HT-29 (cell line): ENCODE data around the gene ZNF211. TPM values are rescaled to one million over a fixed set of nuclear protein-coding genes. Genes with fewer than 3 reads are reported as not detected.

Experiments used
- DNase-seq: peaks from one replicate; pipeline ENCODE4 v3.0.0-alpha.2; 2015; ENCODE audit warnings: low spot score
- total RNA-seq: library from RNA; depleted of rRNA; stranded (reverse); fragments of >200 nt; shearing (Covaris generic); gene quantifications from 2 replicates; pipeline ENCODE4 v1.2.3, GENCODE V29; 2014; rRNA removed

The ZNF211 gene
- total RNA-seq = 2.7 and 8.1 TPM in 2 replicates

GRCh38 chr19:57632987-57633831 is at the start of gene ZNF211:
ZNF211 (plus strand) TSS chr19:57633168; CDS start chr19:57633347, 179 bp downstream.
- DNase-seq = peak; percentile 98

GRCh38 chr19:57583521-57584416 is 49.2 kb upstream of the ZNF211 start, which contains the start of gene ZIK1:
ZIK1 (plus strand) TSS chr19:57584145; CDS start chr19:57584357, 212 bp downstream.
- DNase-seq = no peak

- DNase-seq = no peak
These were observed 45.4 kb upstream of the ZNF211 start for GRCh38 chr19:57587529-57587928.

- DNase-seq = no peak
These were observed 33.6 kb upstream of the ZNF211 start for GRCh38 chr19:57599377-57599760.

- peak; percentile 87 for DNase-seq
These were observed 33.1 kb upstream of the ZNF211 start, which contains the start of gene ZNF530 for GRCh38 chr19:57599761-57600383. ZNF530 (plus strand) TSS chr19:57599885; CDS start chr19:57604346, 4,461 bp downstream.

- DNase-seq = no peak
These were observed 26.0 kb upstream of the ZNF211 start for GRCh38 chr19:57606931-57607330.

- DNase-seq = no peak
These were observed 21.9 kb upstream of the ZNF211 start for GRCh38 chr19:57611113-57611512.

GRCh38 chr19:57613941-57614743 is 18.8 kb upstream of the ZNF211 start, which contains the start of gene ZNF134:
ZNF134 (plus strand) TSS chr19:57614242; CDS start chr19:57619469, 5,227 bp downstream.
- no peak for DNase-seq

GRCh38 chr19:57615346-57615745 is 17.6 kb upstream of the ZNF211 start:
- no peak for DNase-seq

GRCh38 chr19:57620673-57621348 is 12.2 kb upstream of the ZNF211 start:
- DNase-seq = no peak

GRCh38 chr19:57623091-57623490 is 9.9 kb upstream of the ZNF211 start:
- no peak for DNase-seq

- DNase-seq = no peak
These were observed 814 bp downstream of the ZNF211 start for GRCh38 chr19:57633832-57634131.

- no peak for DNase-seq
These were observed 4.4 kb downstream of the ZNF211 start for GRCh38 chr19:57637379-57637778.

- DNase-seq = no peak
These were observed 8.8 kb downstream of the ZNF211 start for GRCh38 chr19:57641715-57642234.

GRCh38 chr19:57642396-57643046 is 9.6 kb downstream of the ZNF211 start:
- no peak for DNase-seq

GRCh38 chr19:57643734-57644133 is 10.8 kb downstream of the ZNF211 start:
- DNase-seq = no peak

- no peak for DNase-seq
These were observed 15.5 kb downstream of the ZNF211 start for GRCh38 chr19:57648331-57649003.

- DNase-seq = no peak
These were observed 18.7 kb downstream of the ZNF211 start for GRCh38 chr19:57651654-57651996.

- DNase-seq = no peak
These were observed 20.7 kb downstream of the ZNF211 start for GRCh38 chr19:57653689-57654088.
